Stimulated activated naive CD8-positive, alpha-beta T cell treated with anti-CD3 and anti-CD28 coated beads, Interleukin-15, Interleukin-2, amounts not matched to agents 100 U/mL and 50 U/mL, for 24 hours (primary cell): ENCODE results near the gene DIDO1.
"Not testable (repeated sequence)": the region's sequence is repeated elsewhere in the genome, so short reads cannot be mapped to it uniquely, and the experiment has no call there.

Experiments used
- ATAC-seq: fragments of 150-1000 bp; cut with Tn5 transposase; one replicate; pipeline ENCODE4 v1.10.0; 2021
- DNase-seq: peaks from one replicate; pipeline ENCODE4 v3.0.0; 2021

The DIDO1 gene

DNA sequence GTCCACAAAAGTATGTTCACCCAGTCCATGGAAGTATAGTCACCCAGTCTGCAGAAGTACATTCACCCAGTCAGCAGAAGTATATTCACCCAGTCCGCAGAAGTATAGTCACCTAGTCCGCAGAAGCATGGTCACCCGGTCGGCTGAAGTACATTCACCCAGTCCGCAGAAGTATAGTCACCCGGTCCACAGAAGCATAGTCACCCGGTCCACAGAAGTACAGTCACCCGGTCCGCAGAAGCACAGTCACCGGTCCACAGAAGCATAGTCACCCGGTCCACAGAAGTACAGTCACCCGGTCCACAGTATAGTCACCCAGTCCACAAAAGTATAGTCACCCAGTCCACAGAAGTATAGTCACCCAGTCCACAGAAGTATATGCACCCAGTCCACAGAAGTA lies 73.5 kb downstream of the DIDO1 start:
- DNase-seq, result no peak
- ATAC-seq, result no peak

DNA sequence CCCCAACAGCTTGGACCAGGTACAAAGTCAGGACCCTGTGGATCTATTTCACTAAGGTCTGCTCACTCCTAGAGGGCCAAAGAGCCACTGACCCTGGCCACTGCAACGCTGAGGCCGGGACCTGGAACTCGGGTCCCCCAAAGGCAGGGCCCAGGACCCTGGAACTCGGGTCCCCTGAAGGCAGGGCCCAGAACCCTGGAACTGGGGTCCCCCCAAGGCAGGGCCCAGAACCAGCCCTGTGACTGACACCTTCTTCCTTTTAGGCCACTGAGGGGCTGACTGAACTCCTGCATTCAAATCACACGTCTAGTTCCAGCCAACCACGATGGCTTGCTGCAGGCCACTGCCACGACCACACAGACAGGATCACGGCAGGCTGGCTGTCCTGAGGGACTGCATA lies 74.1 kb downstream of the DIDO1 start:
- no peak for DNase-seq
- ATAC-seq, result no peak

DNA sequence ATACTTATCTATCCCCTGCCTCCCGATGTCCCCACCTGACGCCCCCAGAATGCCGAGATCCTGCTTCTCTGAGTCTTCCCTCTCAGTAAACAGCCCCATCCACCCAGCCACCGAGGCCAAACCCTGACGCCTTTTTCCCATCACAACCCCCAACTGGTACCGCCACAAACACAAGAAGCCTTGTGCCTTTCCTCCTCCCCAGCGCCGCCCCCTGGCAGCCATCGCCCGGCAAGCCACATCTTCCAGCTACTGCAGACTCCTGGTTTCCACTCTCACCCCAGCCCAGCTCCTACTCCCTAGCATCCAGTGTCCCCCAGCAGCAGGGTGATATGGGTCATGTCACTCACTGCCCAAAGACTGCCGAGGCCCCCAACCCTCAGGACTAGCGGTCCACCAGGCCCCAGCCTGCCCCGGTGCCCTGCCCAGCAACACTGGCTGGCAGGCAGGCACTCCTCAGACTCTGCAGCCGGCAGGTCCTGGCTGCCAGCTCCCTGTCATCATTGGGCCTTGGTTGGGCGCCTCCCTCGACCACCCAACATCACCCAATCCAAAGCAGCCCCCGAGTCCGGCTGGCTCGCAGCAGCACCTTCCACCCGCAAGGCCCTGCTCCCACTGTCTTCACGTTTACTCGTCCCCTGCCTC lies 75.9 kb downstream of the DIDO1 start:
- no peak for ATAC-seq
- DNase-seq, result no peak

DNA sequence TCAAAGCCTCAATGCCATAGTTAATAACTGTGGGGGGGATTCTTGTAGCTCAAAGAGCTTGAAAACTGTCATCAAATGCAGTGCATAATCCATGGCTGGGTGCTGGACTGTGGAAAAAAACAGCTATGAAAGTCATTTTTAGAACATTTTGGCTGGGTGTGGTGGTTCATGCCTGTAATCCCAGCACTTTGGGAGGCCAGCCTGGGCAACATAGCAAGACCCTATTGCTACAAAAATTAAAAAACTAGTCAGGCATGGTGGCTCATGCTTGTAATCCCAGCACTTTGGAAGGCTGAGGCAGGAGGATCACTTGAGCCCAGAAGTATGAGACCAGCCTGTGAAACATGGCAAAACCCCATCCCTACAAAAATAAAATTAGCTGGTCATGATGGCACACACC lies 76.9 kb downstream of the DIDO1 start:
- no peak for ATAC-seq
- DNase-seq, result no peak

DNA sequence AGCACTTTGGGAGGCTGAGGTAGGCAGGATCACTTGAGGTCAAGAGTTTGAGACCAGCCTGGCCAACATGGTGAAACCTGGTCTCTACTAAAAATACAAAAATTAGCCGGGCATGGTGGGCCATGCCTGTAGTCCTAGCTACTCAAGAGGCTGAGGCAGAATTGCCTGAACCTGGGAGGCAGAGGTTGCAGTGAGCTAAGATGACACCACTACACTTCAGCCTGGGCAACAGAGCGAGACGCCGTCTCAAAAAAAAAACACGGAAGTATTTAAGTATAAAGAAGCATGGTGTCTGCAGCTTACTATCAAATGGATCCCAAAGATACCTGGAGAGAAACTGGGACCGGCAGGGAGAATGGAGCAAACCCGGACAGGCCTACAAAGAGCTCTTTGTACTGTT lies 77.4 kb downstream of the DIDO1 start:
- not testable (repeated sequence) for DNase-seq, ATAC-seq

DNA sequence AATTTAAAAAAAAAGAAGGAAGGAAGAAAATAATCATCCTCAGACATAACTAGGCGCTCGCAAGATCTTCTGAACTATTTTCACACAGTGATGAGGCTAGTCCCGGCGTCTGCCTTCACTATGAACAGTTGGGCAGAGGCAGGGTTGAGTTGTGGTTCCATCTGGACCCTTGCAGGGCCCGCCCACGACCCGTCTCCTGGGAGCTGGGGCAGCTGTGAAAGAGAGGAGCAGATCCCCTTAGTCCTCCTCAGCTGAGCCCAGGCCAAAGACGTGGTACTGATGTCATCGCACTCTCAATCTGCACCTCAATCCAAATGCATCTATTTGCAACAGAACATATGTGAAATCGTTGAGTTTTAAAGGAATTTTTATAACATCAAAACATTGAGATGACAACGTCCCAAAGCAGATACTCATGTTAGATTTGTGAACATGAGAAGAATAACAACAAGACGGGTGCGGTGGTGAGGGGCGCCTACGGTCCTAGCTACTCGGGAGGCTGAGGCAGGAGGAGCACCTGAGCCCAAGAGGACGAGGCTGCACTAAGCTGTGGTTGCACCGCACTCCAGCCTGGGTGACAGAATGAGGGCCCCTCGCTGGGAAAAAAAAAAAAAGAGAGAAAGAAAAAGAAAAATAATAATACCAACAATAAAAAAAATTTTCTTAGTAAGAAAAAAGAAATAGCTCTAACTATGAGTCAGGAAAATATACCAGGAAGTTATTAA lies 80.0 kb downstream of the DIDO1 start:
- no peak for DNase-seq

DNA sequence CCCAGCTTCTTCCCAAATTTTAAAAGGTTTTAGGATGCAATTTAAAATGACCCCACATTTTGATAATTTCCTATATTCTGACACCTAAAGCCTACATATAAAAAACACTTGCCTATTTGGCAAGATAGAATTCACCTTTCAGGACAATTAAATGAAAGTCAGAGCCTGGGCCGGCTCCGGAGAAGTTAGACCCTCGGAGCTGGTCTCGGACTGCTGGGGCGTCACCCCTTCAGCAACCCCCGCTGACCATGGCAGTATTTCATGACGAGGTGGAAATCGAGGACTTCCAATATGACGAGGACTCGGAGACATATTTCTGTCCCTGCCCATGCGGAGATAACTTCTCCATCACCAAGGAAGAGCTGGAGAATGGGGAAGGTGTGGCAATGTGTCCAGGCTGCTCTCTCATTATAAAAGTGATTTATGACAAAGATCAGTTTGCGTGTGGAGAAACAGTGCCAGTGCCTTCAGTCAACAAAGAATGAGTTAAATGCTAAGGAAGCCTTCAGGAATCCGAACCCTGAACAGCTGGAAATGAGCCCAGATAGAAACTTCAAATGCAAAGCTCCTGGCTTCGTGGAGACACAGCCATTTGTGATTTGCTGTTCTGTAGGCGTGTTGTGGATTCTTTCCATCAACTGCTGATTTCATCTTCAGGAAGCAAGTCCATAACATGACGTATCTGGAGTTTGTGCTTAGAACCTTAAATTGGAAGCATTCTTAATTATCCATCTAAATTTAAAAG lies 80.7 kb downstream of the DIDO1 start:
- ATAC-seq (no peak), DNase-seq (no peak)

More for the DNA sequence above, 80.0 kb downstream of the DIDO1 start:
- no peak for ATAC-seq

DNA sequence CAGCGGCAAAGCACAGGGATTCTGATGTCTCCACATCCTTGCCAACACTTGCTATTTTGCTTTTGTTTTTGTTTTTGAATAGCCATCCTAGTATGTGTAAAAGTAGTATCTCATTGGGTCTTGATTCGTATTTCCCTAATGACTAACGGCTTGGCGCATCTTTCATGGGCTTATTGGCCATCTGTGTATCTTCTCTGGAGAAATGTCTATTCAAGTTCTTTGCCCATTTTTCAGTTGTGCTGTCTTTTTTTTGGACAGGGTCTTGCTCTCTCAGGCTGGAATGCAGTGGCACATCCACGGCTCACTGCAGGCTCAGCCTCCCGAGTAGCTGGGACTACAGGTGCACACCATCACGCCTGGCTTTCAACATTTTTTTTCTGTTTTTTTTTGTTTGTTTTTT lies 82.1 kb downstream of the DIDO1 start:
- no peak for ATAC-seq
- DNase-seq, result no peak

DNA sequence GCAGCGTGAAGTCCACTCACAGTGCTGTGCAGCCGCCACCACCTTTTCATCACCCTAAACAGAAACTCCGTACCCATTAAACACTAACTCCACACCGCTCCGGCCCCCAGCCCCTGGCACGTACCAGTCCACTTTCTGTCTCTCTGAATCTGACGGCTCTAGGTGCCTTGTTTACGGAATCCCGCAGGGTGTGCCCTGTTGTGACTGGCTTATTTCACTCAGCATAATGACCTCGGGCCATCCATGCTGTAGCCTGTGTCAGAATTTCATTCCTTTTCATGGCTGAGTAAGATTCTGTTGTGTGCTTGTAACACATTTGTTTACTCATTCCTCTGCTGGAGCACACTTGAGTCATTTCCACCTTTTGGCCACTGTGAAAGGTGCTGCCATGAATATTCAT lies 82.6 kb downstream of the DIDO1 start:
- ATAC-seq (no peak), DNase-seq (no peak)

DNA sequence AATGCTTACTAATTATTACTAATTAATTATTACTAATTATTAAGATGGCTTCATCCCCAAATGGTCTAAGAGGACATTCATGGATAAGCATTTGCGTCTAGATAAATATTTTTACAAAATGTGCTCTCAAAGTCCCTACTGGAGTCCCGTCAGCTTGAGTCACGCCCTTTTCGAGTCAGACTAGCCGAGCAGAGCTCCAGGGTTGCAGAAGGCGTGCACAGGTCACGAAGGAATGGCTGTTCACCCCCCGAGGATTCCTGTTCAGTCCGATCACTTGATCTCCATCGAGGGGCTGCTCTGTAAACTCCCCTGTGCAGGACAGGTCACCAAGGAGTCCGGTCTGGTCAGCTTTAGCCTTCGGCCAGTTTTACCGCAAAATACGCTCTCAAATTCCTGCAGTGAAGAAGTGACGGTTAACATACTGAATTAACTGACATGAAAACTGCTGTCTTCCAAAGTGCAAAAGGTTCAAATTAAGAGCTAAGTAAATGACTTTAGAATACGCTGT lies 84.5 kb downstream of the DIDO1 start:
- ATAC-seq (no peak), DNase-seq (no peak)

DNA sequence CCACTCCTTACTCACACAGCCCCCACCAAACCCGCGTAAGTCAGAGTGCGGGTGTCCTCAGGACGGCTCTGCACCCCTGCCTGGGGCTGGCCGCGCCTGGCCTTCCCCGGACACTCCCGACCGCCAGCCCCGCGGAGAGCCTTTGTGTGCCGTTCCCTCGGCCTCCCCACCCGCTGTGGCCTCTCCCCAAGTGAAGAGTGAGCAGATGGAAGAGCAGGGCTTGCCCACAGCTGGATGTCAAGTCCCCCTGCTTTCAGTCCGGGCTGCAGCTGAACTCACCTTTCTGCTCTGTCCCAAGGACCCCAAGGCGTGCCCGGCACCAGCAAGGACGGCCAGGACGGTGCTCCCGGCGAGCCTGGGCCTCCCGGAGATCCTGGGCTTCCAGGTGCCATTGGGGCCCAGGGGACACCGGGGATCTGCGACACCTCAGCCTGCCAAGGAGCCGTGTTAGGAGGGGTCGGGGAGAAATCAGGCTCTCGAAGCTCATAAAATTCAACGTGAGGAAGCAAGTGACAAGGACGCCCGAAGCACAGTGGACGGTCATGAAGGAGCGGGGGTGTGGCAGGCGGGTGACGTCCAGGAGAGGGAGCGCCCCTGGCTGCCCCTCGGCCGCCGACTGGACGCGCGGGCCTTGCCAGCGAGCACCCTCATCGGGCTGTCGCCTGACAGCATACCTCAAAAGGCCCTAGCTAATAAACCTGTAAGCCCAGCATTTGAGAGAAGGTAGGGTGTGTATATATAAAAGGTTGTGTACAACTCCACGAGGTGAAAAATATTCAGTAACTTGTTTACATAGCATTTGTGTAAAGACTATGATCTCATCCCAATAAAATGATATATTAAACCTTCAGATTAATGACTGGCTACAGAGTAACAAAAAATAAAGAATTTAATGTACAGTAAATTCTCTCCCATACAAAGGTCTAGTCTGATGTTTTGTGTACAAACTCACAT lies 85.8 kb downstream of the DIDO1 start:
- no peak for ATAC-seq
- DNase-seq, result no peak

DNA sequence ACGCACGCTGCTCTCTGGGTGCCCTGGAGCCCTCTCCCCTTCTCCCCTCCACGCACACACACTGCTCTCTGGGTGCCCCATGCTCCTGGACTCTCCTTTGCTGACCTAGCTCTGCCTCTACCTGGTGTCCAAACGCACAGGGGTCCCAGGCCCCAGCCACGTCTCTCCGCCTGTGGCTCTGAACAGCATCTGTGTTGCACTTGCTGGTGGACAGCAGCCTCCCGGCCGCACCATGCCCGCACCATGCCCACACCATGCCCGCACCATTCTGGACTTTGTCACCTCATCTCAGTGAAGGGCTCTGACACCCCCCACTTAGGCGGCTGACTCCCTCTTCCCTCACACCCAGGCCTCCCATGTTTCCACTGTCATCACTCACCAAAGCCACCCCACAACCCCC lies 86.5 kb downstream of the DIDO1 start:
- ATAC-seq (no peak), DNase-seq (no peak)

DNA sequence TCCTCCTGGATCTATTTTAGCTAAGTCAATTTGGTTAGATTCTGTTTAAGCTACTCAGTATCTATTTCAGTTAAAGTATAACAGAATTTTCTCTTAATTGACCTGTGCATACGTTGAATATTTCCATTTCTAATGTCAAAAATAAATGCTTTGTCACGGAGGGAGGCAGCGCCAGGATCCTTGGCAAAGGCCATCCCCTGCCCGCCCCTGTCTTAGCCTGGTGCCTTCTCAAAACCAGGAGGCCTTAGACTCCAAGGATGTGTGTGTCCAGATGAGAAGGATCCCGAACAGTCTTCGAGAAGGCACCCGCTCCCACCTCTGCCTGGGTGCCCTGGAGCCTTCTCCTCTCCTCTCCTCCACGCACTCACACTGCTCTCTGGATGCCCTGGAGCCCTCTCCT lies 87.0 kb downstream of the DIDO1 start:
- no peak for DNase-seq
- no peak for ATAC-seq

DNA sequence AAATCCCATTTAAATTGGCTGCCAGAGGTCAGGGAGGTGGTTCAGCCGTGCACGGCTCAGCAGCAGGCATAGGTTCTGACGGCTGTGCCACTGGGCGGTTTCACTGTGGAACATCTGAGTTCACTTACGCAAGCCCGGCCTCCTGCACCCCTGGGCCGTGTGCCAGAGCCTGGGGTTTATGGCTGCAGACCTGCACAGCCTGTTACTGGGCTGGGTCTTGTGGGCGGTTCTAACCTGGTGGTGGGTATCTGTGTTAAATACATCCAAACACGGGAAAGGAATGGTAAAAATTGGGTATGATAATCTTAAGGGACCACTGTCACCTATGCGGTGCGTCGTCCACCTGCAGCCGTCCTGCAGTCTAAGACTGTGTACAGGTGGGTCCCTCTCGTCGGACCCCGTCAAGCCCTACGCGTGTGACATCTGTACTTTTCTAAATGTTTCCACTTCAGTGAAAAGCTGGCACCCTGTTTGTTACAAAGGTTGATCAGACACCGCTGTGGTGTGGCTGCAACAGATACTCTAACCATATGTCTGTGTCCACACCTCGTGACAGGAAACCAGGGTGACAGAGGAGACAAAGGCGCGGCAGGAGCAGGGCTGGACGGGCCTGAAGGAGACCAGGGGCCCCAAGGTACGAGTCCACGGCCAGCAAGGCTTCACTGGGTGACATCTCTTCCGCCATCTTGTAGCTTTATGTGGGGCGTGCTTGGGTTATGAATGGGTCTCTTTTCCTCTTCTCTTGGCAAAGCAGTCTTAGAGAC lies 88.0 kb downstream of the DIDO1 start:
- no peak for ATAC-seq
- DNase-seq, result no peak

DNA sequence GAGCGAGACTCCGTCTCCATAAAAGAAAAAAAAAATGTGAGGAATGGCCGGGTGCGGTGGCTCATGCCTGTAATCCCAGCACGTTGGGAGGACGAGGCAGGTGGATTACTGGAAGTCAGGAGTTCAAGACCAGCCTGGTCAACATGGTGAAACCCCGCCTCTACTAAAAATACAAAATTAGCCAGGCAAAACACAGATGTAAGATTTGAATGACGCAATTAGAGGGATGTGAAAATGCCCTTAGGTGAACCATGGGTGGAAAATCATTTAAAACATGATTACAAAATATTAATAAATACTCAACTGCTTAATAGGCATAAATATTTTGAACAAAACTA lies 88.5 kb downstream of the DIDO1 start:
- no peak for ATAC-seq
- DNase-seq, result no peak

DNA sequence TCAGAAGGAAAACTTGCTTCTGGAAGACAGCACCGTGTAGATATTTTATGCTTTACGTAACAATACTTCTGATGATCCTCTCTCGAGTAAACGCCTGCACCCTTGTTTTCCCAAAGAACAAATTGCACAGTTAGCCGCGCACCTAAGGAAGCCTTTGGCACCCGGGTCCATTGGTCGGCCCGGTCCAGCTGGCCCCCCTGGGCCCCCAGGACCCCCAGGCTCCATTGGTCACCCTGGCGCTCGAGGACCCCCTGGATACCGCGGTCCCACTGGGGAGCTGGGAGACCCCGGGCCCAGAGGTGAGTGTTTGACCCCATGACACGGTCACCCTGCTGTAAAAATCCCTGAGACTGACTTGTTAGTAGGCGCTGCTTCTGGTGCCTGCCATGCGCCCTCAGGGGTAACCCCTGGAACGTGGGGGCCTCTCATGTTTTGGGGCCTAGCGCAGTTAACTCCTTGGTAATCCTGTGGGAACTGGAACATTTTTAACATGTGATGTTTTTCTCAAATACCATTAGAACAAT lies 89.3 kb downstream of the DIDO1 start:
- DNase-seq, result no peak
- no peak for ATAC-seq

DNA sequence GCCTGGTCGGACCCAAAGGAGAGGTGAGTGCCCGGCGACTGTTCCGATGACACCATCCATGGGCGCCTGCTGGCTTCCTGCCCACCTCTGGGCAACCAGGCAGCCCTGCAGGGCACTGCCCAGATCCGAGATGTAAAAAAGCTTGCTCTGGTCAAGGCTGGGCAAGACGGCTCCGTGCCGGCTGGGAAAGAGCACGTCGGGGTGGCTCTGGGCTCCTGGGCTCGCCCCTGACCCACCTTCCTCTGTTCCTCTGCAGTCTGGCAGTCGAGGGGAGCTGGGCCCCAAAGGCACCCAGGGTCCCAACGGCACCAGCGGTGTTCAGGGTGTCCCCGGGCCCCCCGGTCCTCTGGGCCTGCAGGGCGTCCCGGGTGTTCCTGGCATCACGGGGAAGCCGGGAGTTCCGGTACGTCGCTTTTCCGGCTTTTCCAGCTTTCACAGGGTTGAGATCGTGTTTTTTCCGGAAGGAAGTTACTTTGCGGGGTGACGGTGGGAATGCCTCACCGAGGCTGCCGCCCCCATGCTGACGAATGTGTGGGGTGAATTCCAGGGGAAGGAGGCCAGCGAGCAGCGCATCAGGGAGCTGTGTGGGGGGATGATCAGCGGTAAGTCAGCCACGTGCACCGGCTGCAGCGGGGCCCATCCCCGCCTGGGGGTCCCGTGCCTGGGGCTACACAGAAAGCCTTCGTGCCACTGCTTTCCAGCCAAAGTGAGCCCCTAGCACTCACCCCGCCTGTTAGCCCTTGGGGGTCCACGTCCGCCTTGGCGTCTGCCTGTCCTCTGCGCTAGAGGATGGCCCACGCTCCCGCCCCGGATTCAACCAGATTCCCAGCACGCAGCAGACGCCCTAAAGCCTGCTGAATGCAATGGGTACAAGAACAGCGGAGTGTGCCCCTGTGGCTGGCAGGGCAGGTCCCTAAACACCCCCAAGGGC lies 90.1 kb downstream of the DIDO1 start:
- no peak for DNase-seq
- no peak for ATAC-seq

DNA sequence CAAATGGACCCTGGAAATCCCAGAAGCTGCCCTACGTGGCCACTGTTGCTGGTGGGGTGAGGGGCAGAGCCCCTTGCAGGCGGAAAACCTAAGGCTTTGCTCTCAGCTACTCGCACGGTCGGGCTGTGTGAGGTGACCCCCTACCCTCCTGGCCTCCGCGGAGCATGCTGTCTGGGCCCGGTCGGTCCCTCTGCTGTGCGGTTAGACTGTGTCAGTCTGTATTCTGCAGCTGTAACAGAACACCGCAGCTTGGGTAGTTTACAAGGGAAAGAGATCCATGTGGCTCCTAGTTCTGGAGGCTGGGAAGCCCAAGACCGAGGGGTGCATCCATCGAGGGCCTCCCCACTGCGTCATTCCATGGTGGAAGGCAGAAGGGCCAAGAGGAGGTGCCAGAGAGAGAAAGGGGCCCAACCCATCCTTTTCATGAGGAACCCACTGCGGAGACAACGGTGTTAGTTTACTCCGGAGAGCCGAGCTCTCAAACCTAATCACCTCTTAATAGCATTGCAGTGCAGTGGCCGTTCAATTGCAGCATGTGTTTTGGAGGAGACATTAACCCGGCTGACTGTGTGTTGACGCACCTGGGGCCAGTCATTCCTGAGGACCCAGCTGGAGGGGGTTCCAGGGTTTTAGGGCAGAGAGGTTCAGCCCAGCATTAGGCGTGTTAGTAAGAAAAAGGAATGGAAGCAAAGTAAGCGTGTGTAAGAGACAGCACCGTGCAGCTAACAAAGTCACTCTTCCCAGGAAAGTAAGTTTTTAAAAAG lies 91.2 kb downstream of the DIDO1 start:
- no peak for ATAC-seq
- DNase-seq, result no peak

DNA sequence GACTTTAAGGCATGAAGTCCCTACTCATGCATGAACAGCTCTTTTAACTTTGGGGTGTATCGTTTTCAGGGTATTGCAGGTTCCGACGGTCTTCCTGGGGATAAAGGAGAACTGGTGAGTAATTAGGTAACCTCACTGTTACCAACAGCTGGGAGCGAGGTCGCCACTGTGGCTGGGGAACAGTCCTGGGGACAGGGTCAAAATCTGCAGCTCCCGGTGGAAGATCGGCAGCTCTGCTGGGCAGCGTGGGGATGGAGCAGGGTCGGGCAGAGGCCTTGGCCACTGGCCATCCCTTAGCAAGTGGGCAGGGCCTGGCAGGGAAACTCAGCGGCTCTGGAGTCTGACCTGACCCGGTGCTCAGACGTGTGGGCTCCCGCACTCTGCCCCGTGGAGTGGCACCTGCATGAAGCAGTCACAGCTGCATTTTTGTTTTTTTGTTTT lies 93.3 kb downstream of the DIDO1 start:
- ATAC-seq (no peak), DNase-seq (no peak)
